Stimulated activated CD4-positive, alpha-beta T cell treated with anti-CD3 and anti-CD28 coated beads, Interleukin-15, amount 100 ng/mL, for 1 hour (primary cell): Measurements from ENCODE around the gene DPYD.

ENCODE experiments used
- DNase-seq, 2 donors: peaks; one replicate each; pipeline ENCODE4 v3.0.0-alpha.2; 2020; ENCODE audit warnings: low read depth in 1 of 2, low spot score in 1 of 2

Gene DPYD

DNA sequence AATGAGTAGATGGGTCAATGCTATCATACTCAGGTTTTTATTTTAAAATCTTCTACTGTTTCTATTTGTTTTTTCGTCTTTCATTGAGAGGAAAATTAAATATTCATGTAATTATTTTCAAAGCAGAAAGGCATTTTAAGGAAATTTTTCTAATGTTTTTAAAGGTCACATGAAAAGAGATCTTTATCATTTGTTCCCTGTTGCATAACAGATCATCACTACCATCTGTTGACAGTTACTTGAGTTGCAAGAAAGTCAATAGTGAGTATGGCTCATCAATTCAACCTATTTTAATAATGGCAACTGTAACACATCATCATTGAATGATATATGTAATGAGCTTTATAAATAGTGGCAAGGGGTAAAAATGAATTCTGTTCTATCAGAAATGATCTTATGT is 369.7 kb downstream of the DPYD start:
- no peak for DNase-seq

DNA sequence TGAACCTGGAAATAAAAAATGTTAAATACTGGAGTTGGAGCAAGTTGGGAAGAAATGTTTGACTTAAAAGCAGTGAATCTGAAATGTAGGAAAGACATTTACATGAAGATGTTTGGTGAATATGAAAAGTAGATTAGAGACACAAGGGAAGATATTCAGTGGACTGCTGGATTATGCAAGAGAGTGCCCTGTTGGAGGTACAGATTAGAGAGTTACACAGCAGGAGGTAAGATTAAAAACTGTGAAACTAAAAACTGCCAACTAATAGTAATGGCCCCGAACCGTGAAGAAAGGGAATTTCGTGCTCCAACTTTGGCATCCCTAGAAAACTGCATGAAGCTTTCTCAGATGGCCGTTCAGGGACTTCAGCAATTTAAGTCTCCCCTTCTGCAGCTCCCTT is 375.4 kb downstream of the DPYD start:
- DNase-seq = no peak

DNA sequence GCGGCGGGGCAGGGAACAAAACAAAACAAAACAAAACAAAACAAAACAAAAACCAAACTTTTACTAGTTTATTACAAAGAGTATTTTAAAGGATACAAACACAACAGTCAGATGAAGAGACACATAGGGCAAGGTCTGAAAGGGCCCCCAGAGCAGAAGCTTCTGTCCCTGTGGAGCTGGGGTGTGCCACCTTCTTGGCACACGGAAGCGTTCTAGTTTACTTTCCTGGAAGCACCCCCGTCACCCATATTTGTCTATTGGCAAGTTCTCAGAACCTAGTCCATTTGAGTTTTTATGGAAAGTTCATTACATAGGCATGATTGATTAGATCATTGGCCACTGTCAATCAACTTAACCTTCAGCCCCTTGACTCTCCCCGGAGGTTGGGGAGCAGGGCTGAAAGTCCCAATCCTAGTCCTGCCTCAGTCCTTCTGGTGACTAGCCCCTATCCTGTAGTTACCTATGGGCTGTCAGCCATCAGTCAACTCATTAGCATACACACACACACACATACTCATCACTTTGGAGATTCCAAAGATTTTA is 380.4 kb downstream of the DPYD start:
- DNase-seq = no peak

DNA sequence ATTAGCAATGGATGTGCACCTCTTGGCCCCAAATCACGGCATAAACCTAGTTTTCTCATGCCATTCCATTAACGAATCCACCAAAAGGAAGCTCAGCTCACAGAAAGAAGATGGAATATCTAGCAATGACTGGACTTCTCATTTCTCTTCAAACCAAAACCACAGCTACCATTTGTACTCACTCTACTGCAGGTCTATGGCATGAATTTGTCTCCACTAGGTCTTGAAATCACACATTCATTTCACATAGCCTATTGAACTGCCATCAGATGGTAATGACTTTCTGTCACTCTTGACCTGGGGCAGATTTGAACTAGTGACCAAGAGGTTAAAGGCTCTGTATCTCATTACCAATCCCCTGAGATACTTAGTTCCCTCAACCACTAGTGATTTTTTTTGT is 382.7 kb downstream of the DPYD start:
- no peak for DNase-seq

DNA sequence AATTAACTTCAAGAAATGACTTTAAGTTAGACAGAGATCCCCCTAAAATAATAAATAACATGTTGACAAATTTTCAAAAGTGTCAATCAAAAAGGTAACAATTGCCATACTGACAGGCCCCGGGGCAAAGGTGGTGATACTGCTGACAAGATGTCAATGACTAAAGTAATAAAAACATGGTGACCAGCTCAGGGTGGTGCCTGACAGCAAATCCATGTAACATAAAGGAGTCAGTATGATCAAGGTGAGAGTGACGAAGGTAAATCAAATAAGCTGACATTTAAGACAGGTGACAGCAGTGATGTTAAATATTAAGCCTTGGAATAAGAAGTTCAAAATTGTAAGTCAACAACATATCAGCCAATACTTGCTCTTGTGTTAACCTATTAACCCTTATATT is 387.5 kb downstream of the DPYD start:
- no peak for DNase-seq

DNA sequence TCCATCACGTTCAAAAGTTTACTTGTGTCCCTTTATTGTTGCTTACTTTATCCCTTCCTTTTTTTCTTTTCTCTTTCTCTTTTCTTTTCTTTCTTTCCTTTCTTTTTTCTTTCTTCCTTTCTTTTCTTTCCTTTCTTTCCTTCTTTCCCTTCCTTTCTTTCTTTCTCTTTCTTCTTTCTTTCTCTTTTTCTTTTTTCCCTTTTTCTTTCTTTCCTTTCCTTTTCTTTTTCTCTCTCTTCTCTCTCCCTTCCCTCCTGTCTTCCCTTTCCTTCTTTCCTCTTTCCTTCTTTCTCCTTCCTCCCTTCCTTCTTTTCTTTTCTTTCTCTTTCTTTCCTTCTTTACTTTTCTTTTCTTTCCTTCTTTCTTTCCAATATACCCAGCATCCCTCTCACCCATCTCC is 391.2 kb downstream of the DPYD start:
- DNase-seq = no peak

DNA sequence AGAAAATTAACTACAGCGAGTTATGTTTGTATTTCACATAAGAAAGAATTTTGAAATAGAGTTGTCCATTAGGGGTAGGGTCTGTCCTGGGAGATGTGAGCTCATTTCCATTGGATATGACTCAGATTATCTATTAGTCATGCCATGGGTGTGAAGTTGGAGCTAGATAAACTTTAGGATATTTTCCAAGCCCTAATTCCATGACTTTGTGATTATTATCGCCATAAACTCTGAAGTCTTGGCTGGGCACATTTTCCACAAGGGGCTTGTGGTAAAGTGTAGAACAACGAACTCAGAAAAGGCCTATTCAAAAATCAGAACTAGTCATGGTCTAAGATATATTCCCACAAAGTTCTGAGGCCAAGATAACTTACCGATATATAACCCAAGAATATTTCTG is 396.6 kb downstream of the DPYD start:
- no peak for DNase-seq

DNA sequence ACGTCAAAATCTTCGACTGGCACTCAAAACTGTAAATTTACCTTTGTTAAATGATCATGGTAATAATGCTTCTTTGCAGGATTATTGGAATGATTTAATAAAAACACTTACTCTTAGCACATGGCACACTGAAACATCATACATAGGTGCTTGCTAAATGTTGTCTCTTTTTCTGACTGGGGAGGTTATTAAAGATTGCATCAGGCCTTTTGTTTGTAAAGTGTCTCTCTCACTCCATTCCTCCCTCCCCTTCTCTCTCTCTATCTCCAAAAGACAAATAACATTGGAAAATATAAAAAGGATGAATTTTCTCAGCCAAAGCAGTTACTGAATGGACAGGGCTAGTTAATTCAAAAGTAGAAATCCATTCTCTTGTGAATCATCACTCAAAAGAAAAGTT is 404.2 kb downstream of the DPYD start:
- no peak for DNase-seq

DNA sequence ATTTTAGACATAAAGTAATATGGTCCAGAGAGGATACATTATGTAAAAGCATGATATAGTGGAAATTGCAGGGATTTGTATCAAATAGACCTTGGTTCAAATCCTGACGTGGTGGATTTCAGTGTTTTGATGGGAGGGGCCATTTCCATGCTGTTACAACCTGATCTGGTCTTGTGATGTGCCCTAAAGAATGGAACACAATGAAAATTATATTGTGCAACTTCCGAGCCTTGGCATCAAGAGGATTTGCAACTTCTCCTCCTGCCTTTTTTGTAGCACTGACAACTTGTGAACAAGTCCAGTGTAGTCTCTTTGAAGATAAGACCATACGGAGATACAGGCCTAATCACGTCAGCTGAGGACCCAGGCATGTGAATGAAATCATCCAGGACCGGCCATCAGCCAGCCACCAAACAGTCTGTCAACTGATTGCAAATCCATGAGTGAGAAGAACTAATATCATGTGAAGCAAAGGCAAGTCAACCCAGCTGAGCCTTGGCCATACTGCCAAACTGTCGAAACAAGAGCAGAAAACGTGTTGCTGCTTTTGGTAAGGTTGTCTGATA is 412.1 kb downstream of the DPYD start:
- DNase-seq = no peak

DNA sequence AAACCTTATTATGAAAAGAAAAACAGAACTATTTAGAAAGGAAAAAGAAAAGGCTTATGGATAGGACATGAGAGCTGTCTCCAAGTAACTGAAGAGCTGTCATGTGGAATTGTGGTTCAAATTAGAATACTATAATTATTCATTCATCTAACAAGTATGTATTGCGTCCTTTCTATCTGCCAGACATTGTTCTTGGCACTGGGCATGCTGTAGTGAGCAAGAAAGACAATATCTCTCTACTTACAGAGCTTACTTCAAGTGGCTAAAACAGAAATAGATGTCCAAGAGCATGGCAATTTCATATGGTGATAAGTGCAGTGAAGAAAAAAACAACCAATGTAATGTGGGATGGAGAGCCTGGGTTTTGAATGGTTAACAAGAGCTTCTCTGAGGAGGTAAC is 413.0 kb downstream of the DPYD start:
- no peak for DNase-seq

DNA sequence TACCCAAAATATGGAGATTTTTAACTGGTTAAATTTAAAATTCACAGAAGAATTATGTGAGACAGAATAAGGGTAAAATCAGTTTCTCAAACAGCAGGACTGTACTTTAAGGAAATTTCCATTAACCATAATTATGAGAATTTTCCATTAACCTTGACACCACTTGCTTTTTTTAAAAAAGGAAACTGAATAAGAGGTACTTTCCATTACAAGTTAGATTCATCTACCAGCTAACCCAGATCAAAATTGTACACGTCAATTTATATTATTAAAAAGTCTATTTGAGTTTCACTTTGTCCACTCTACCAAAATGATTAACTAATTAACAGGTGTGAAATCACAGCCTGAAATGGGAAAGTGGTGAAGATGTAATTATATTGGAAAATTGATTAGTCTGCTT is 414.5 kb downstream of the DPYD start:
- DNase-seq = no peak

DNA sequence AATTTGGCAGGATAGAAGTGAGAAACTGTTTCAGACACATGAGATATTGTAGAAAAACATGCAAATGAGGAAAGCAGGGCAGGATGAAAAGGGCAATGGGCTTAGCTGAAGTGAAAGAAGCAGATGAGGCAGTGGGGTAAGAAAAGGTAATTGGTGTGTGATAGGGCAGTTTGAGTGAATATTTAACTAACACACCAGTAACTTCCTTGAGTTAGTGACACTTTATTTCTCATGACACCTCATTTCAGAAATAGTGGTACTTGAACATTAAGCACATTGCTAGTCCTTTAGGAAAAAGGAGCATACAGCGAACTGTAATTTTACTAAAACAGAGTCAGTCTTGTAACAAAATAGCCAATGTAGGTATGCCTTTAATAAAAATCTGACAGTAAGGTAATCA is 415.0 kb downstream of the DPYD start:
- DNase-seq = no peak

DNA sequence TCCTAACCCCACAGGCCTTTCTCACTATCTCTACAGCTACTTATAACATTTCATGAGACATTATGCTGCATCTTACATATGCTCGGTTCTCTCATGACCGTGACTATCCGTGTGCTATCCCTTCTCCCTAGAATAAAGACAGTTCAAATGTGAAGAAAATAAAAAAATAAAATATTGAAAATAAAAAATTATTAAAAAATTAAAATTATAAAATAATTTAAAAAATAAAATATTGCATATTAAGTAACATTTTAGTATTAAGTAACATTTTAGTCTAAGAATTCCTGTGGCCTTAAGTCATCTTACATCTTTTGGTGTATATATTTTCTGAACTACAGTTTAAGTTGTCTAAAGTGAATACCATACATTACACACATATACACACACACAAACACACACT is 415.5 kb downstream of the DPYD start:
- DNase-seq = no peak

DNA sequence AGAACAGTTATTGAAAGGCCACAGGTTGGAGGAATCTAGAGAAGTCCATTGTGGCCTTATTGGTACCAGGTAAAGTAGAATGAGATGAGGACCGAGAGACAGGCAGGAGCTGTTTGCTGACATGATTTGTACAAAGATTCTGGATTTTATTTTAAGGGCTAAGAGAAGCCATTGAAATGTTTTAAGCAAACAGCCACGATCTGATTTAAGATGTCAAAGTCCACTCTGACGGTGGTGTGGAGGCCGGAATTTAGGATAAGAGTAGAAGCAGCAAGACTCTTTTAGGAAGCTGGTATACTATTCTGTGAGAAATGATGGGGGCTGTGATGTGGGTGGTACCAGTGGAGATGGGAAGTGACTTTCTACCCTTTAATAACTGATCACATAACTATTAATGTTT is 418.5 kb downstream of the DPYD start:
- DNase-seq = no peak

DNA sequence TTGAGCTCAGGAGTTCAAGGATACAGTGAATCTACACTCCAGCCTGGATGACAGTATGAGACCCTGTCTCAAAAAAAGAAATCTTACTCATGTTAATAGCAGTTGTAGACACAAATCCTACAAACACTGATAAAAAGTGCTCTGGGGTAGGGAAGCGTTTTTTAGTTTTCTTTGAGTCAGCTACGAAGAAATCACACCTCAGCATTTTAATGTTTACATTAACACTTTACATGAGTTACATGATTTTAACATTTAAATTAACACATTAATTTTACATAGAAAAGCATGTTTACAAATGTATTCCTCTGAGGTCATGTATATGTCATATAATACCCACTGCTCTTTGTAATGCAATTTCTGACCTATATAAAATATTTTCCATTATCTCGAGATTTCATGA is 419.2 kb downstream of the DPYD start:
- DNase-seq = no peak

DNA sequence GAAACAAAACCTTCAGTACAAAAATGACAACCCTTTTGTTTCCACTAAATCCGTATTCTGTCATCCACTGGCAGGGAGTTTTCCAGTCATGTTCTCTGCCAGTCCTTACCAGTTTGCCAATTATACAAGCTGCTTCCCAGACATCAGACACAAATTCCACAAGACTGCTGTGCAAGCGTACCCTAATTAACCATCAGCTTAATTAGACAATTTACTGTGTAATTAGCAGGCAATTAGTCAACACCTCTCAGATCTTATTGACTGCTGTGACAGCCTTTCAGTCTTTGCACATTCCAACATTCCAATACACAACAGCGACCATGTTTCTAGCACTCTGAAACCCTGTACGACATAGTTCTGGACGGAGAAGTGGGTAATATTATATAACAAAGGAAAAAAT is 420.1 kb downstream of the DPYD start:
- no peak for DNase-seq

DNA sequence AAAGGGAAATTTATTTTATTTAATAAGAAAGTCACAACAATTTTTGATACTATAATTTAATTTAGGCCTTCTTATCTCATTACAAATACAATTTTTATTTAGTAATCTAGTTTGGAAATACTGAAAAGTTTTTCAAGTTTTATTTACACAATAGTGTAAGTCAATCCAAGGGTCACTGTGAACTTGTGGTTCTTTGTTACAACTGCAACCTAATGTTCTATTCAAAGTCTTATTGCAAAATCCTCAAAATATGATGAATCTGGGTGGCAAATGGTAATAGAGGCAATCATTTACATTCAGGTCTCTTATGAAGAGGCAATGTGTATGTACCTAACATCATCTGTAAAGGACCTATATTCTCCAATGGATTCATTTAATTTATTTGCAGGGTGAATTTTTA is 421.2 kb downstream of the DPYD start:
- DNase-seq = no peak

DNA sequence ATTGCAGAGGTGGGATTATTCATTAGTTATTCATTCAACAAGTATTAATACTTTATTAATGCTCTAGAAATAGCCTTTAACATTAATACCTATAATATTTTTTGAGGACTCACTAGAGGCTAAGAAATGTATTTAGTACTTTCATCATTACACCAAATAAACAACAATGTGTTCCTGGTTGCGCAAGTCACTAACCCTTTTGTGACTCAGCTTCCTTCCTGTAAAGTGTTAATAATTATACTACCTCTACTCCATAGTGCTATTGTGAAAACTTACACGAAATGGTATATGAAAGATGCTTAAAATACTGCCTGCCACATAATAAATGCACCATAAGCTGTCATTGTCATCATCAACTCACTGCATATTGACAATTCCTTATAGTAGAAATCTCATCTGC is 431.0 kb downstream of the DPYD start:
- DNase-seq = no peak

DNA sequence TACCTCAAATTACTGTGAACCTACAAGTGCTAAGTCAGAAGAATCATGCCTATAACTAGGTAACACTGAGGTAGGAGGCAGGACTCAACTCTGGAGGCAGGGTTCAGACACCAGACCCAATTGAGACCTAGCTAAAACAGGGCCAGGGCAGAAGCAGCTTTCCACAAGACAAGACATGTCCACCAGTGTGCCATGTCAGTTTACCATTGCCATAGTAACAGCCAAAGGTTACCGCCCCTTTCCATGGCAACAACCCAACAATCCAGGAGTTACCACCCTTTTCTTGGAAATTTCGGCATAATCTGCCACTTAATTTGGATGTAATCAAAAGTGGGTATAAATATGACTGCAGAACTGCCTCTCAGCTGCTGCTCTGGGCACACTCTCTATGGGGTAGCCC is 432.3 kb downstream of the DPYD start:
- no peak for DNase-seq

DNA sequence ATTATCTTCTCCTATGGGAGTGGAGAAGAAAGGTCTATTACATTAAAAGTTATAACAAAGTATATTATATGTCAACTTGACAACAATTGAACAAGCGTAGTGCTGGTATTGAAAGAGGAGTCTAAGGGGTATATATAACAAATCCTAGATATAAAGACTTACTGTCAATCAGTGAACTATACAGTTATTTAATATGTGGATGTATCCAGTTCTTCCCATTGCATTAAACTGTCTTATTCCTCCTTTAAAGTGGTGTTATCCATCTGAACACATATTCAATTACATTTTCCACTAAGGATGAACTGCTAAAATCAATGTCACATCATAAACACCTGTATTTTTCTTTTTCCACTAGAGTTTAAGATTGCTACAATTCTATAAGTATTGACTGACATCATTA is 438.8 kb downstream of the DPYD start:
- DNase-seq = no peak

DNA sequence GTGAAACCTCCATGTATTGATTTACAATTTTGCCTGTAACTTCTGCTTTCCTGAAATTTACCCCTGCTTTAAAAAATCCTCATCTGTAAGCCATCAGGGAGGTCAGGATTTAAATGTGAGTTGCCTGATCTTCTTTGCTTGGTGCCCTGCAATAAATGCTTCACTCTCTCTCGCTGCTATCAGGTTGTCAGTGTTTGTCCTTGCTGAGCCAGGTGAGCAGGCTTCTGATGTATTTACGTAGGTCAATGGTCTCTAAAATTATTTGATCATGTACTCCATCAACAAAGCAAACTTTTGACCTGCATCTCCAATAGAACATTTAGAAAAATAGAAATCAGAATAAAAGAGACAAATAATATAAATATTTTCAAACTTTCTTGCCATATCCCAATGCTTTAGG is 453.4 kb downstream of the DPYD start:
- no peak for DNase-seq

DNA sequence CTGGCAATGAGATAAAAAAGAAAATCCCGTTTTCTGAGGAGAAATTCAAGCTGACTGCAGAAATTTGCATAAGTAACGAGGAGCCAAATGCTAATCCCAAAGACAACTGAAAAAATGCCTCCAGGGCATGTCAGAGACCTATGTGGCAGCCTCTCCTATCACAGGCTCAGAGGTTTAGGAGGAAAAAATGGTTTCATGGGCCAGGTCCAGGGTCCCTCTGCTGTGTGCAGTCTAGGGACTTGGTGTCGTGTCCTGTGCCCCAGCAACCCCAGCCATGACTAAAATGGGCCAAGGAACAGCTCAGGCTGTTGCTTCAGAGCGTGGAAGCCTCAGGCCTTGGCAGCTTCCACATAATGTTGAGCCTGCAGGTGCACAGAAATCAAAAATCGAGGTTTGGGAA is 456.5 kb downstream of the DPYD start:
- no peak for DNase-seq

DNA sequence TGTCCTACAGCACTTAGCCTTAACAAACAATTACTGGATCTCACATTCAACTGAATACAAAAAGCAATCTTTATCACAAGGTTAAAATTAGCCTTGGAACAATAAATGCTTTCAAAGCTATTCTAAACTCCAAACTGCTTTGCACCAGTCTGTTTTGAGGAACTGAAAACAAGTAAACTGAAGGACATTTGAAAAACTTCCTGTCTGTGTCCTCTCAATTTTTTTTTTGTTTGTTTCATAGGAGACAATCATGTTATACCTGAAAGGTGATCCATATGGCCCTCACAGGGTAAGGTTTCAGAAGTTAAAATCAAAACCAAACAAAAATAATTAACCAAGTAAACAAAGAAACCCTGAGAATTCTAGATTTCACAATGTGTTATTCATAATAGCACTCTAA is 459.1 kb downstream of the DPYD start:
- no peak for DNase-seq
